Dermis blood vessel endothelial cell (primary cell): ENCODE measurements around the gene XRCC1. TPM values are rescaled to one million over a fixed set of nuclear protein-coding genes. Genes with fewer than 3 reads are reported as not detected.
A peak's percentile ranks its signal among the peaks of the same experiment; 100 is the strongest.
"Not testable (repeated sequence)": the region's sequence is repeated elsewhere in the genome, so short reads cannot be mapped to it uniquely, and the experiment has no call there.

Experiments used
- DNase-seq: peaks from one replicate; pipeline ENCODE4 v3.0.0; 2010
- total RNA-seq: library from RNA; depleted of rRNA; stranded (reverse); fragments of >200 nt; gene quantifications from 2 replicates; pipeline ENCODE4 v1.2.3, GENCODE V29; 2014

Gene XRCC1
- total RNA-seq, 1 donor from 2014 or later, result 16.8 TPM

GRCh38 chr19:43599635-43600295 is 24.4 kb upstream of the XRCC1 start:
- no peak for DNase-seq

- no peak for DNase-seq
Measured at GRCh38 chr19:43598445-43599240, 23.3 kb upstream of the XRCC1 start.

GRCh38 chr19:43597876-43598275 is 22.5 kb upstream of the XRCC1 start:
- DNase-seq, result peak; percentile 27

- peak; percentile 10 for DNase-seq
Measured at GRCh38 chr19:43596842-43597461, 21.6 kb upstream of the XRCC1 start.

GRCh38 chr19:43595999-43596841 is 20.9 kb upstream of the XRCC1 start, which contains the start of the genes IRGQ and ZNF576:
Gene IRGQ, minus strand, starts transcription at chr19:43596134. Its CDS starts 796 bp downstream, at chr19:43595338.
Gene ZNF576, plus strand, starts transcription at chr19:43596595. Its CDS starts 514 bp downstream, at chr19:43597109.
- DNase-seq, result peak; percentile 100

- no peak for DNase-seq
Measured at GRCh38 chr19:43595605-43595998, 20.3 kb upstream of the XRCC1 start.

- peak; percentile 85 for DNase-seq
Measured at GRCh38 chr19:43594710-43595604, 19.6 kb upstream of the XRCC1 start.

- no peak for DNase-seq
Measured at GRCh38 chr19:43594081-43594697, 18.9 kb upstream of the XRCC1 start.

- DNase-seq, result no peak
Measured at GRCh38 chr19:43592800-43593350, 17.5 kb upstream of the XRCC1 start.

- no peak for DNase-seq
Measured at GRCh38 chr19:43591904-43592772, 16.8 kb upstream of the XRCC1 start.

- no peak for DNase-seq
Measured at GRCh38 chr19:43589678-43590077, 14.4 kb upstream of the XRCC1 start.

- DNase-seq, result no peak
Measured at GRCh38 chr19:43589277-43589676, 13.9 kb upstream of the XRCC1 start.

- DNase-seq, result not testable (repeated sequence)
Measured at GRCh38 chr19:43587029-43587428, 11.7 kb upstream of the XRCC1 start.

GRCh38 chr19:43586346-43586745 is 11.0 kb upstream of the XRCC1 start:
- no peak for DNase-seq

- no peak for DNase-seq
Measured at GRCh38 chr19:43584484-43584883, 9.2 kb upstream of the XRCC1 start.

- no peak for DNase-seq
Measured at GRCh38 chr19:43582495-43582894, 7.2 kb upstream of the XRCC1 start.

GRCh38 chr19:43581467-43581866 is 6.1 kb upstream of the XRCC1 start:
- no peak for DNase-seq

- DNase-seq, result no peak
Measured at GRCh38 chr19:43578787-43579186, 3.5 kb upstream of the XRCC1 start.
